ENCODE results near the gene MRGPRG.

DNA sequence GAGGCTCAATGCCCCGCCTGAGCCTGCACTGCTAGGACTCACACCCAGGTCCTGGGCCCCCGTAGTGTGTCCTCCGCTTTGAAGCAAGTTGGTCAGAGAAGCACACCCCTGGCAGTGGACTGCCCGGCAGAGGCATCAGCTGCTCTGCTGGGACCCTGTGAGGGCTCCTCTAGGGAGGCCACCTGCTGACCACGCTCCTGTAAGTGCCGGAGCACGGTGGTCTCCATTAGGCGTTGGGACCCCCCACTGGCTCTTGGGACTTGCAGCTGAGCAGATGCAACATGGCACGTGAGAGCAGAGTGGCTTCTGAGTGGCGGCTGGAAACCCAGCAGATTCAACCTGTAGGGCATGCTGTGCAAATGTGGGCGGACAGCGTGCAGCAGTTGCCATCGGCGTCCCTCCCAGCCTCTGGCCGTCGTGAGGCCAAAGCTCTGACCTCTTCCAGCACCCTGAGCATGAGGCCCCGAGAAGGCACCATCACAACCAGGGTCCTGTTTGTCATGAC is 16.9 kb downstream of the MRGPRG start:
- TF ChIP-seq, protein P1, sequence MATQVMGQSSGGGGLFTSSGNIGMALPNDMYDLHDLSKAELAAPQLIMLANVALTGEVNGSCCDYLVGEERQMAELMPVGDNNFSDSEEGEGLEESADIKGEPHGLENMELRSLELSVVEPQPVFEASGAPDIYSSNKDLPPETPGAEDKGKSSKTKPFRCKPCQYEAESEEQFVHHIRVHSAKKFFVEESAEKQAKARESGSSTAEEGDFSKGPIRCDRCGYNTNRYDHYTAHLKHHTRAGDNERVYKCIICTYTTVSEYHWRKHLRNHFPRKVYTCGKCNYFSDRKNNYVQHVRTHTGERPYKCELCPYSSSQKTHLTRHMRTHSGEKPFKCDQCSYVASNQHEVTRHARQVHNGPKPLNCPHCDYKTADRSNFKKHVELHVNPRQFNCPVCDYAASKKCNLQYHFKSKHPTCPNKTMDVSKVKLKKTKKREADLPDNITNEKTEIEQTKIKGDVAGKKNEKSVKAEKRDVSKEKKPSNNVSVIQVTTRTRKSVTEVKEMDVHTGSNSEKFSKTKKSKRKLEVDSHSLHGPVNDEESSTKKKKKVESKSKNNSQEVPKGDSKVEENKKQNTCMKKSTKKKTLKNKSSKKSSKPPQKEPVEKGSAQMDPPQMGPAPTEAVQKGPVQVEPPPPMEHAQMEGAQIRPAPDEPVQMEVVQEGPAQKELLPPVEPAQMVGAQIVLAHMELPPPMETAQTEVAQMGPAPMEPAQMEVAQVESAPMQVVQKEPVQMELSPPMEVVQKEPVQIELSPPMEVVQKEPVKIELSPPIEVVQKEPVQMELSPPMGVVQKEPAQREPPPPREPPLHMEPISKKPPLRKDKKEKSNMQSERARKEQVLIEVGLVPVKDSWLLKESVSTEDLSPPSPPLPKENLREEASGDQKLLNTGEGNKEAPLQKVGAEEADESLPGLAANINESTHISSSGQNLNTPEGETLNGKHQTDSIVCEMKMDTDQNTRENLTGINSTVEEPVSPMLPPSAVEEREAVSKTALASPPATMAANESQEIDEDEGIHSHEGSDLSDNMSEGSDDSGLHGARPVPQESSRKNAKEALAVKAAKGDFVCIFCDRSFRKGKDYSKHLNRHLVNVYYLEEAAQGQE (IDR thresholded peaks at IDR 0.05; ENCODE audit: low read depth) = no peak
- TF ChIP-seq ZFX (IDR thresholded peaks at IDR 0.05) (no peak), EZH2phosphoT487 (IDR thresholded peaks at IDR 0.05; ENCODE audit: borderline replicate concordance) (no peak)

Data from HCT116 (cell line).